Medulla oblongata (tissue), 1 donor: ENCODE measurements around the gene COL6A3.
"Not testable (repeated sequence)": the region's sequence is repeated elsewhere in the genome, so short reads cannot be mapped to it uniquely, and the experiment has no call there.

Experiments used
- DNase-seq: peaks from one replicate; pipeline ENCODE4 v3.0.0-alpha.2; 2015; ENCODE audit errors: extremely low spot score

COL6A3 gene

DNA sequence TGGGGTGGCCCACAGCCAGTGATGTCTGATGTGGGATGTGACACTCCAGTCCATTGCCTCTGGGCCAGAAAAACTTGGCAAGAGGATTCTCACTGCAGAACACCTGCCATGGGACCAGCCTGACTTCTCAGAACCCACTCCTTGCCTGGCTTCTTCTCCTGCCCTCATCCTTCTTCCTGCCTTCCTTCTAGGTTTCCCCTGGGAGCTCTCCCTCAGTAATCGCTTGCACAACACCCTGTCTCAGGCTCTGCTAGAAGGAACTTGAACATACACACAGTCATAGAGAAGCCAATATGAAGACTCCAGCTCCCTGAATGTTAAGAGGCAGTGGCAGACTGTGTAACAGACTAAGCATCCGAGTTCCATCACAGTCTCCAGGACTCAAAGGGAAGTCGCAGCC lies 4.3 kb upstream of the COL6A3 start:
- no peak for DNase-seq

GRCh38 chr2:237412988-237413776 lies 782 bp downstream of the COL6A3 start:
- no peak for DNase-seq

- no peak for DNase-seq
Measured at GRCh38 chr2:237412646-237412987, 1.3 kb downstream of the COL6A3 start.

GRCh38 chr2:237411683-237412423 lies 2.1 kb downstream of the COL6A3 start:
- no peak for DNase-seq

GRCh38 chr2:237411092-237411601 lies 2.8 kb downstream of the COL6A3 start:
- no peak for DNase-seq

- DNase-seq = not testable (repeated sequence)
Measured at GRCh38 chr2:237409263-237409662, 4.7 kb downstream of the COL6A3 start.

GRCh38 chr2:237408335-237409000 lies 5.5 kb downstream of the COL6A3 start:
- DNase-seq = no peak

DNA sequence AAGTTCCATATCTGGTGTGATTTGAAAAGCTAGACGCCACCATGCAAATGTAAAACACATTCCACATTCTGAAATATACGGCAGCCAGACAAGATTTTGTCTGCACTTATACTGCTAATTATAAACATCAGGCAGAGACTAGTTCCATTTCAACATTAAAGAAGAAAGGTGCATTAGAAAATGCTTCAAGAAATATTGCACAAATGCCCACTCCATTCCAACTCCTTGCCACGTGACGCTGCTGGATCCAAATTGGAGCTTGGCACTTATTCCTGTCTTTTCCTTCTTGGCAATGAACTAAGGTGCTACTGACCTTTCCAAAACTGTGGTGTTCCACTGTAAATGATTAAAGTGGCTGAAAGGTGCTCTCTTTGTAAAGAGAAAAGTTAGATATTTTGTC lies 6.3 kb downstream of the COL6A3 start:
- DNase-seq = no peak

DNA sequence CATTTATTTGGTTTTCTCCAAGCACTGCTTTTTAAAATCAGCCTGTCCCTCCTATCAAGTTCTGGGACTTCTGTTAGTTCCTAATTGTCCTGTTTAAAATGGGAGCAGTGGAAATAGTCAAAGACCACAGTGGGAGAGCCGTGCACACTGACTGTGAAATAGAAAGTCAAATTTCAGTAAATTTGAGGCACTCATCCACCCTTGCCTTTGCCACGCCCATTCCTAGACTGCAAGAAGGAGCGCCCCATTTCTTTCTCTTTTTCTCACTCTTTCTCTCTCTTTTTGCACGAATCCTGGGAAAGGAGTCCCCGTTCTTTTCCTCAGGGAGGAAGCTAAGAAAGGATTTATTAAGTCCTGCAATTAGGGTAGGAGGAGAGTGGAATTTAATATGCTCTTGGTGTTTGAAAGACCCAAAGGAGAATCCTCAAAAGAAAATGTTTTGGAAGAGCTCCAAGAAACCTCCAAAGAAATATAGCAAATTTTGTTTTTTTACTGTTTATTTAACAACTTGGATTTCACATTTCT lies 7.5 kb downstream of the COL6A3 start:
- DNase-seq = no peak

DNA sequence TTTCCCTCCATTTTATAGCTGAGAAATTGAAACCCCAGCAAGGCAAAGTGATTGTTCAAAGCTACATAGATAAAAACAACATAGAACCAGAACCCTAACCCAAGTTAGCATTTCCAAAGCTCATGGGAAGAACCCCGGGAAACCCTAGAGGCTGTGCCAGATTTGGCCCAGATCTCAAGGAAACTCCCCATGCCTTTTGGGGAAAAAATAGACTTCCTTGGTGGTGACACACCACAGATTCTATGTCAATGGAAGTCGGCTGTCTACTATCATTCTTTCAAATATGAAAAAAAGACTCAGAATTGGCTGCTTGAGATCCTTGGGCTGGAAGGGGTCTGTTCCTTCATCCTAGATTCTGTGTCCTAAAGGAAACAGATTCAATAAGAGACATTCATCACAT lies 8.4 kb downstream of the COL6A3 start:
- no peak for DNase-seq

- DNase-seq = no peak
Measured at GRCh38 chr2:237405006-237405559, 8.9 kb downstream of the COL6A3 start.

DNA sequence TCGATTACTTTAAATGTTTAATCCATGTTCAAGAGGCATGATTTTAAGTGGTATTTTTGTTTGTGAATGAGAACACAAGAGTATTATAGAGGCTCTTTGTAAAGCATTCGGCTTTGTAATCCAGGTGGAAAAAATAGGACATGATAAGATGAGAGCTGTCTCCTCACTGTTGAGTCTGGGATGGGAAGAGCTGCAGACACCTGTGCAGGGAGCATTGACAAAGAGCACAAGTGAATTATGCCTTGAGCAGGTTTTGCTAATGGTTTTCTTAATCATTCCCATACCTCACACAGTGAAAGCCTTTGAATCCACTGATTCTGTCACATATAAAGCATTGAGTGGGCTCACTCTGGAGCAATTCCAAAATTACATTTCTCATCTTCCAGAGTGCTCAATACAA lies 9.6 kb downstream of the COL6A3 start:
- no peak for DNase-seq

DNA sequence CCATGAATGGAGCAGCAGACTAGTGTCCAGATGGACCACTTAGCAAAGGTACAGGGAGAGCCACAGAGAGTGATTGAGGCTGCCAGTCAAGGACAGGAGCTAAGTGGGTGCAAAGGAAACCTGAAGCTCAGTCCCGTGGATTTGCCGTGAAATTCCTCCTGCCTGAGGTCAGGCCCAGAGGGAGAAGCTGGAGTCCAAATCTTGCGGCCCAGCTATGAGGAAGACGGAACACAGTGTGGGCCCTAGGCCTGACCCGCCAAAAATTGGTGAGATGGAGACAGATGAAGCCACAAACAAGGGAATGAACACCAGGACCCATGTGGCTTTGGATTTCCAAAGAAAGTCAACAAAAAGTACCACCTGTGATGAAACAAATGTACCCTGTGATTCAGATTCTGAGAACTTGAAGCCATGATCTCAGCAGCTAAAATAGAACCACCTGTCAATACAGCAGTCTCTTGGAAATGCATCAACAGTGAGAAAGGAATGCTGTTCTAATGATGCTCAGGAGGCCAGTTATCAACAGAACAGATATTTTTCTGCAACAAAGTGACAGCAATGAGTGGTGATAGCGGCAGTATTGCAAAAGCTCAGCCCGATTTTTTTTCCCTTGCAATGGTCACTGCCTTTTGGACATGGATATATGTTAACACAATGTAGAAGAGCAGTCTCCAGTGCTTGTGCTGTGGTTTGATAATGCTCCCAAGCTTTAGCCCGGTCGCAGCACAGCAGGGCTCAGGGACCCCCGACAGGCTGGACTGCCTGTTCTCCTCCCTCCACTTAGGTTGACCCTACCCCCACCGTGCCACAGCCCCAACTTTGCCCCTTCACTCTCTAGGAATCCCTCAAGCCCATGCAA lies 10.7 kb downstream of the COL6A3 start:
- no peak for DNase-seq

DNA sequence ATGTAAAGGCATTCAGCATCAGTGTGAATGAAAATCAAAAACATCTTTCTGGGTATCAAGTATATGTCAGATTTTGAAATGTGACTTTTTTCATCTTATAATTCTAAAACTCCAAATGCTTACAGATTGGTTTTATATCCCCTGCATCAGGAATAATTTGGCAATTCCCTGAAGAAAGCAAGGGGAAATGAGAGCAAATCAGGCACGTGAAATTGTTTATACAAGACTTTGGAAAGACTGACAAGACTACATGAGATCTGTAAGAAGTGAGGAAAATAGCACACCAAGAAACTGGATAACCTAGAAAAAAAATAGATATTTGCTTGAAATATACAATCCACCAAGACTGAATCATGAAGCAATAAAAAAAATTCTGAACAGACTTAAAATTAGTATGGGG lies 13.8 kb downstream of the COL6A3 start:
- no peak for DNase-seq

DNA sequence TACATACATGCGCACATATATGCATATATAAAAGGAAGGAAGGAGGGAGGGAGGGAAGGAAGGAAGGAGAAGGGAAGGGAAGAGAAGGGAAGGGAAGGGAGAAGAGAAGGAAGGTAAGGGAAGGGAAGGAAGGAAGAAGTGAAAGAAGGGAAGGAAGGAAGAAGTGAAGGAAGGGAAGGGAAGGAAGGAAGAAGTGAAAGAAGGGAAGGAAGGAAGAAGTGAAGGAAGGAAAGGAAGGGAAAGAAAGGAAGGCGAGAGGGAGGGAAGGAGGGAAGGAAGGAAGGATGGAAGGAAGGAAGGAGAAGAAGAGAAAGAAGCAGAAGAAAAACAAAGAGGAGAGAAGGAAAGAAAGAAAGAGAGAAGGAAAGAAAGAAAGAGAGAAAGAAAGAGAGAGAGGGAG lies 16.9 kb downstream of the COL6A3 start:
- no peak for DNase-seq

DNA sequence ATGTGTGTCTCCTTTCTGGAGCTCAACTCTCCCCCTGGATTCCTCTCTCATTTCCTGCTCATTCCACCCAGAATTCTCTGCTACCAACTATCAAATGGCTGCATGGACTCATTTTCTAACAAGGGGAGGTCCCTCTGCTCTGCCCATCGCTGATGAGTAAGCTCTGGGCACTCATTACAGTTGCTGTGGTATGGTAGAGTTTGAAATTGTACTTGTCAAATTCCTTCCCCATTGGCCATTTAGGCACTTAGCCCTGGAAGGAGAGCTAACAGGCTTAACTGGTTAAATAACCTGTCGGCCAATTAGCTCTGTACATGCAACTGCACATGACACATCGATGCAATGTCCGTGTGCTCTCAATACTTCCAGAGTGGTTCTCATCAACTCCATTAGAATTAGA lies 20.4 kb downstream of the COL6A3 start:
- DNase-seq = no peak

DNA sequence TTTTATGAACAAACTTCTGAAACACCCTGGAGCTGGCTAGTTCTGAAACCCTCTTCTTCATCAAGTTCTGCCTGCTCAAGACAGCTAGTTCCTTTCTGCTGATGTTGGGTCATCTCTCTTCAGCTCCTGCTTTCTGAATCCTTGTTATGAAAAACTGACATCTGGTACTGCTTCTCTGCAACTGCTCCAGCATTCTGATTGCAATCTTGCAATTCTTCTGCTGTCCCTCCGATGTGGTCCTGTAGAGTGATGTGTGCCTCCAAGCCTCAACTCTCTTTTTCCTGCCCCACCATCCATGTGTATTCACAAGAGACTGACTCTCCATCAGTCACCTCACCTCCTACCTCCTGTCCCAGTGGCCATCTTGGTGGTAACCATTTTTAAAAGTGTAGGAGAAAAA lies 21.8 kb downstream of the COL6A3 start:
- no peak for DNase-seq

DNA sequence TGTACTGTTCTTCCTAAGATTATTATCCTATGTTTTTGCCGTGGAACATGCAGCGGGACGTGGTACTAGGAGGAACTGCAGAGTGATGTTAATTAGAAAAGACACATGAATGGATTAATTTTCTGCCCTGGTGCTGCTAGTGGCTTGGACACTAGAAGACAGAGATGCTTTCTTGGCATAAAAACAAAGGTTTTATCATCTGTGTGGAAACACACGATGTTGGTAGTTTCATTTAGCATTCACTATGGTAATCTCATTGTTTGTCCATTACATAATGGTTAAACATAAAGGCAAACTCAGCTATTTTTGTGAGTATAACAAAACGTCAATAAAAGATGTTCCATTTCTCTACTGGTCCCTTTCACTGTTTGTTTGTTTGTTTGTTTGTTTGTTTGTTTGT lies 22.8 kb downstream of the COL6A3 start:
- DNase-seq = peak; percentile 18

DNA sequence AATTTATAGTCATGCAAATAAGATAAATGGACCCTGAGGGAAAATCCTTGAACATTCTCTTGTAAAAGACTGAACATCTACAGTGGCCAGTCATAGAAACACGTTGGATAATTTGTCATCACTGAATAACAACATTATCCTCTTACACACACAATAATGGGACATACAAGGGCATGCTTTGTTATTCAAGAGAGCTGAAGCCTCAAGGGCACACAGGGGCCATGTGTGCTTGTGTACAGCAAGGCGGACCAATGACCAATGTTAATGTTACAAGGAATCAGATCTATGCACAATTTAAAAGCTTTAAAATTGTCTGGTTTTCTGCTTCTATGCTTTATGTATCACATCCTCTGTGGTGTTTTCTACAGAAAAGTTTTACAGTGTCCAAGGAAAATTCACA lies 23.7 kb downstream of the COL6A3 start:
- DNase-seq = peak; percentile 61

DNA sequence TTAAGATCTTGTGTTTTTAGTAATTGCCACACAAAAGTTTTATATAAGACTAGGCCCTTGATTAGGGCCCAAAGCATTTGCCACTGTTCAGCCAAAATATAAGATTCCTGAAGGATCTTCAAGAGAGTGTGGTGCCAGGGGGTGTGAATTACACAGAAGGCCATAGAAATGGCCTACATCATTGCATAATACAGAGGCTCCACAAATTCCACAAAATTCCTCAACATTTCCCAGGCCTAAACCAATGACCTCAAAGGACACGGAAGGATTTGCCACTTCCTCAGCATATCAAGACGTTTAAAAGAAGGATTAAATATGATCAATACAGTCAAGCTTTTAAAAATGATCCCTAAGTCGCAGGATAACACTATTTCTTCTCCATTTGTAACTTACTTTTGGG lies 24.1 kb downstream of the COL6A3 start:
- DNase-seq = no peak

GRCh38 chr2:237388036-237388435 lies 25.9 kb downstream of the COL6A3 start:
- DNase-seq = no peak
